IMR-90 (cell line): ENCODE measurements around the gene ZNF318. TPM values are rescaled to one million over a fixed set of nuclear protein-coding genes. Genes with fewer than 3 reads are reported as not detected.

Source experiments
- ATAC-seq: fragments of 200-7000 bp; cut with Tn5 transposase; 2 replicates; pipeline ENCODE4 v1.9.1; 2020; ENCODE audit warnings: low read depth, mild to moderate bottlenecking, moderate library complexity
- BruUV-seq: library from RNA; stranded (reverse); fragments of 400-500 nt; replicated peaks from 2 replicates; lab custom pipeline; 2021; lab: Mats Ljungman, UMichigan
- CTCF ChIA-PET: fragments of 300-600 bp; formaldehyde crosslinking; extraction: SDS; loops from one replicate; lab custom pipeline; 2021; ENCODE audit warnings: antibody characterized with exemption; lab: Yijun Ruan, JAX
- POLR2A ChIA-PET: fragments of 300-600 bp; sonication (Branson Sonifier 250); formaldehyde crosslinking; loops from one replicate; lab custom pipeline; 2022; ENCODE audit warnings: antibody characterized with exemption; ENCODE audit not compliant: unreplicated experiment; lab: Charles Lee
- DNase-seq: peaks from one replicate; pipeline ENCODE4 v3.0.0; 2013
- H2AFZ ChIP-seq: replicated peaks from 2 replicates; pipeline ENCODE3; 2013; ENCODE audit warnings: low read length, mild to moderate bottlenecking; ENCODE audit not compliant: poor library complexity
- H2AK5ac ChIP-seq: 2 replicates; pipeline ENCODE4 v1.6.1; 2013; ENCODE audit warnings: low read depth, low read length, inconsistent platforms
- H2AK9ac ChIP-seq: replicated peaks from 2 replicates; pipeline ENCODE3; 2013; ENCODE audit warnings: mild to moderate bottlenecking, low read depth, low read length, moderate library complexity; ENCODE audit not compliant: poor library complexity
- H2BK120ac ChIP-seq: 2 replicates; pipeline ENCODE4 v1.6.1; 2013; ENCODE audit warnings: low read depth, low read length, inconsistent platforms
- H2BK15ac ChIP-seq: 3 replicates; pipeline ENCODE4 v1.6.1; 2013; ENCODE audit warnings: low read depth, low read length, inconsistent platforms
- H2BK20ac ChIP-seq: 2 replicates; pipeline ENCODE4 v1.6.1; 2013; ENCODE audit warnings: low read depth, mild to moderate bottlenecking, inconsistent platforms, low read length, moderate library complexity
- H2BK5ac ChIP-seq: 2 replicates; pipeline ENCODE4 v1.6.1; 2013; ENCODE audit warnings: mild to moderate bottlenecking, low read depth, low read length, inconsistent platforms; ENCODE audit not compliant: poor library complexity, severe bottlenecking
- H3K14ac ChIP-seq: replicated peaks from 2 replicates; pipeline ENCODE4 v1.6.1; 2013; ENCODE audit warnings: low read depth, low read length, inconsistent platforms
- H3K18ac ChIP-seq: 2 replicates; pipeline ENCODE4 v1.6.1; 2013; ENCODE audit warnings: low read depth, low read length, control low read depth
- H3K23ac ChIP-seq: 2 replicates; pipeline ENCODE4 v1.6.1; 2013; ENCODE audit warnings: low read depth, low read length, inconsistent platforms
- H3K27ac ChIP-seq: 2 replicates; pipeline ENCODE4 v1.5.1; 2013; ENCODE audit warnings: mild to moderate bottlenecking, control low read depth, low read length; ENCODE audit not compliant: insufficient read depth
- H3K27me3 ChIP-seq: 2 replicates; pipeline ENCODE4 v1.6.1; 2013; ENCODE audit warnings: low read length; ENCODE audit not compliant: control insufficient read depth, insufficient read depth
- H3K36me3 ChIP-seq: 2 replicates; pipeline ENCODE4 v1.6.1; 2013; ENCODE audit warnings: low read length, mixed read lengths; ENCODE audit not compliant: control insufficient read depth, insufficient read depth
- H3K4ac ChIP-seq: 2 replicates; pipeline ENCODE4 v1.6.1; 2013; ENCODE audit warnings: low read depth, low read length, inconsistent platforms
- H3K4me1 ChIP-seq: 2 replicates; pipeline ENCODE4 v1.6.1; 2013; ENCODE audit warnings: low read length, mixed read lengths; ENCODE audit not compliant: control insufficient read depth, insufficient read depth
- H3K4me2 ChIP-seq: 2 replicates; pipeline ENCODE4 v1.6.1; 2013; ENCODE audit warnings: low read depth, mild to moderate bottlenecking, control low read depth, low read length, moderate library complexity
- H3K4me3 ChIP-seq: 2 replicates; pipeline ENCODE4 v1.5.1; 2013; ENCODE audit warnings: low read depth, mild to moderate bottlenecking, control low read depth, low read length, moderate library complexity; ENCODE audit not compliant: insufficient read depth
- H3K56ac ChIP-seq: 2 replicates; pipeline ENCODE4 v1.6.1; 2013; ENCODE audit warnings: low read length, inconsistent platforms; ENCODE audit not compliant: insufficient read depth; ENCODE audit errors: extremely low read depth
- H3K79me1 ChIP-seq, 2 experiments: 2 replicates each; pipeline ENCODE4 v1.6.1; 2013; ENCODE audit warnings: low read length in 2 of 2, inconsistent platforms in 1 of 2, low read depth in 1 of 2
- H3K9ac ChIP-seq: 2 replicates; pipeline ENCODE4 v1.6.1; 2013; ENCODE audit warnings: low read depth, low read length, control low read depth
- H3K9me1 ChIP-seq: 2 replicates; pipeline ENCODE4 v1.6.1; 2013; ENCODE audit warnings: low read length, inconsistent platforms; ENCODE audit not compliant: insufficient read depth
- H3K9me3 ChIP-seq: 2 replicates; pipeline ENCODE4 v1.6.1; 2013; ENCODE audit warnings: low read length; ENCODE audit not compliant: control insufficient read depth, insufficient read depth
- H4K20me1 ChIP-seq: 2 replicates; pipeline ENCODE4 v1.6.1; 2013; ENCODE audit warnings: low read length, inconsistent platforms; ENCODE audit not compliant: insufficient read depth
- H4K5ac ChIP-seq: 2 replicates; pipeline ENCODE4 v1.6.1; 2013; ENCODE audit warnings: mild to moderate bottlenecking, low read depth, low read length, control low read depth
- H4K8ac ChIP-seq, 2 experiments: 2 replicates each; pipeline ENCODE4 v1.6.1; 2013; ENCODE audit warnings: low read depth in 2 of 2, low read length in 2 of 2, control low read depth in 1 of 2, inconsistent platforms in 1 of 2
- H4K91ac ChIP-seq: 2 replicates; pipeline ENCODE4 v1.6.1; 2013; ENCODE audit warnings: low read depth, low read length, inconsistent platforms; ENCODE audit not compliant: insufficient read depth
- ELK1 ChIP-seq: fragments of 150-350 bp; IDR thresholded peaks from 2 replicates; pipeline ENCODE4 v1.6.1; 2016; ENCODE audit warnings: low read depth, mild to moderate bottlenecking, low read length, moderate library complexity, borderline replicate concordance
- FOS ChIP-seq: fragments of 150-350 bp; IDR thresholded peaks from 2 replicates; pipeline ENCODE4 v1.6.1; 2016; ENCODE audit warnings: low read depth, low read length
- MAFK ChIP-seq: IDR thresholded peaks from 2 replicates; pipeline ENCODE4 v1.6.1; 2012; ENCODE audit warnings: low read depth, low read length, improper control_type of control experiment
- MXI1 ChIP-seq: IDR thresholded peaks from 2 replicates; pipeline ENCODE4 v1.6.1; 2012; ENCODE audit warnings: low read depth, mild to moderate bottlenecking, low read length, moderate library complexity, borderline replicate concordance
- POLR2A ChIP-seq: IDR thresholded peaks from 2 replicates; pipeline ENCODE4 v1.6.1; 2012; ENCODE audit warnings: mild to moderate bottlenecking, low read depth, low read length
- RCOR1 ChIP-seq: IDR thresholded peaks from 2 replicates; pipeline ENCODE4 v1.6.1; 2012; ENCODE audit warnings: mild to moderate bottlenecking, low read length, improper control_type of control experiment; ENCODE audit not compliant: insufficient replicate concordance
- WGBS, 2 experiments: methylation state at CpG; one replicate each; pipeline versions ENCODE4 v1.1.5 to v1.1.7; 2013; ENCODE audit warnings: missing lambda C conversion rate in 2 of 2; ENCODE audit not compliant: insufficient read length in 1 of 2; ENCODE audit errors: extremely low coverage in 2 of 2; 5-methylcytosine and 5-hydroxymethylcytosine counted together
- dilution Hi-C: fragments of 300-500 bp; cut with HindIII; formaldehyde crosslinking; loops from one replicate; pipeline ENCODE4 v1.14.3; 2018; ENCODE audit warnings: low sequenced_read_pairs; ENCODE audit not compliant: unreplicated experiment
- in situ Hi-C: fragments of 300-500 bp; cut with MboI; formaldehyde crosslinking; loops from 3 replicates; pipeline ENCODE4 v1.14.3; 2019; ENCODE audit warnings: low sequenced_read_pairs, inconsistent platforms, mixed read lengths
- intact Hi-C: fragments of 100-400 bp; cut with micrococcal nuclease; formaldehyde crosslinking; loops from 2 replicates; pipeline ENCODE4 v1.10.0; 2022
- polyA plus RNA-seq, 3 experiments: library from polyadenylated mRNA; depleted of rRNA; stranded (reverse); fragments of >200 nt; gene quantifications; 2 replicates each; pipeline ENCODE4 v1.2.3, GENCODE V29; 2012; ENCODE audit warnings: low replicate concordance in 1 of 3
- total RNA-seq: library from RNA; depleted of rRNA; stranded (reverse); fragments of >200 nt; gene quantifications from 2 replicates; pipeline ENCODE4 v1.2.3, GENCODE V29; 2012

The ZNF318 gene
- total and polyA plus RNA-seq, 2 of the 4 experiments (the other 2 are of a cell fraction), result 5.7 to 6.6 TPM

GRCh38 chr6:43335469-43335868 is 34.0 kb downstream of the ZNF318 start:
- Histone ChIP-seq H3K9me1 (no peaks in the 10 kb centered on the region), H2BK120ac (no peak overlapping the region), H2BK15ac (no peak overlapping the region), H4K8ac (no peak overlapping the region), H3K27me3 (no peaks in the 10 kb centered on the region), H4K91ac (no peak overlapping the region), H2BK20ac (no peak overlapping the region), H2BK5ac (no peak overlapping the region), H3K9ac (no peak overlapping the region), H4K20me1 (no peaks in the 10 kb centered on the region), H2AK9ac (no peak overlapping the region), H3K14ac (no peak overlapping the region), H3K79me1 (no peaks in the 10 kb centered on the region), H4K5ac (no peak overlapping the region), H2AK5ac (no peak overlapping the region), H3K18ac (no peak overlapping the region), H3K4me1 (no peaks in the 10 kb centered on the region), H3K4ac (no peak overlapping the region), H3K23ac (no peak overlapping the region), H3K4me2 (no peak overlapping the region), H3K9me3 (no peaks in the 10 kb centered on the region), H3K27ac (no peak overlapping the region), H3K56ac (no peak overlapping the region), H3K4me3 (no peak overlapping the region), H2AFZ (no peak overlapping the region), H3K36me3 (peaks cover 26% of the 10 kb centered on the region)
- ChIA-PET CTCF (interaction anchor here (1.1 to 3.0 kb wide), 3 partner anchors 14 to 21 kb away, joined by 3 to 10 read pairs (median 6); no protein-coding TSS in a partner anchor), POLR2A (interaction anchor here (0.7 kb wide), 1 partner anchor 161 kb away, joined by 4 read pairs; no protein-coding TSS in a partner anchor)
- dilution Hi-C loops (no loop called here), intact Hi-C loops (loop anchor here (10.0 kb wide), 1 partner anchor 431 kb away; no protein-coding TSS in a partner anchor), in situ Hi-C loops (no loop called here)
- no peak for TF ChIP-seq MXI1
- no peak for TF ChIP-seq FOS
- no peak for TF ChIP-seq POLR2A
- peak; percentile 43 for TF ChIP-seq MAFK
- TF ChIP-seq ELK1, result no peak
- no peak for TF ChIP-seq RCOR1
- BruUV-seq, result no TSS peak
- WGBS, 2 experiments, result 60% methylated on average over 1 of the region's 3 CpGs; no CpG with 5 or more reads in 1 of the 2 experiments
- no peak for ATAC-seq
- no peak for DNase-seq
